ENCODE measurements around the gene AEBP1.

- TF ChIP-seq POLR2AphosphoS5 (IDR thresholded peaks at IDR 0.05; ENCODE audit: low read depth, low read length): no peak
- TF ChIP-seq SIN3A (IDR thresholded peaks at IDR 0.05; ENCODE audit: borderline replicate concordance, insufficient read depth, low read length): no peak
- no peak for TF ChIP-seq TAF1 (IDR thresholded peaks at IDR 0.05; ENCODE audit: borderline replicate concordance, insufficient read depth, low read length)
- no peak for TF ChIP-seq REST (IDR thresholded peaks at IDR 0.05; ENCODE audit: insufficient read depth in 1 of 2, low read depth in 2 of 2, low read length in 2 of 2)
- no peak for TF ChIP-seq FOXP2 (optimal IDR thresholded peaks at IDR 0.05; ENCODE audit: borderline replicate concordance, extremely low read depth, extremely low read length, insufficient read depth)
Observed at GRCh38 chr7:44138698-44139097, 34.6 kb downstream of the AEBP1 start.
